ENCODE results near the gene CCDC172.
A peak's percentile ranks its signal among the peaks of the same experiment; 100 is the strongest.
"Not testable (repeated sequence)": the region's sequence is repeated elsewhere in the genome, so short reads cannot be mapped to it uniquely, and the experiment has no call there.

The CCDC172 gene

DNA sequence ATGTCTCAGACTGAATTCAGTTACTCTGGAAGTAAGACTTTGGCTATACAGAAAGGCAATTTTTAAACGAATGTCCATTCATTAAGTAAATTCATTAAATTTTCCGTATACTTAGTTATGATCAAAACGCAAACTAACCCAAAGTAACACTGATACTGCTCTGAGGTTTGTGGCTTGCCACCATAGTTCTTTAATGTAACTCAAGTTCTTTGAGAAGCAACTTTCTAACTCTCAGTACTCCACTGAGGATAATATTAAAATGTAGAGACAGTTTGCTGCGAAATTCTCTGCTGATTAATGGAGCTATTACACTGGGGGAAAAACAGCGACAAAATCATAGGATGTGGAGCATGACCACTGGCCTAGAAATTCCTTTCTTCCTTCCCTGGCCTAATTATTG, 58.0 kb downstream of the CCDC172 start:
- H3K27ac ChIP-seq = no peak overlapping the region
- DNase-seq = no peak
- H3K4me3 ChIP-seq (ENCODE audit: low read depth, low read length) = no peak overlapping the region
- in situ Hi-C loops (cut with HindIII; ENCODE audit: low pct_ligation_motif_present, low sequenced_read_pairs) = no loop called here
- no peak for TF ChIP-seq CTCF (IDR thresholded peaks at IDR 0.05; ENCODE audit: low read depth, low read length, missing control alignments)
- H3K27me3 ChIP-seq (replicated peaks) = no peaks in the 10 kb centered on the region
- H3K36me3 ChIP-seq (replicated peaks) = no peaks in the 10 kb centered on the region

GRCh38 chr10:116385311-116385710, 61.1 kb downstream of the CCDC172 start:
- Histone ChIP-seq H3K27ac (no peak overlapping the region), H3K4me3 (ENCODE audit: low read depth, low read length) (no peak overlapping the region), H3K27me3 (replicated peaks) (no peaks in the 10 kb centered on the region), H3K36me3 (replicated peaks) (no peaks in the 10 kb centered on the region)
- no peak for TF ChIP-seq CTCF (IDR thresholded peaks at IDR 0.05; ENCODE audit: low read depth, low read length, missing control alignments)
- in situ Hi-C loops (cut with HindIII; ENCODE audit: low pct_ligation_motif_present, low sequenced_read_pairs) = no loop called here
- DNase-seq = no peak

DNA sequence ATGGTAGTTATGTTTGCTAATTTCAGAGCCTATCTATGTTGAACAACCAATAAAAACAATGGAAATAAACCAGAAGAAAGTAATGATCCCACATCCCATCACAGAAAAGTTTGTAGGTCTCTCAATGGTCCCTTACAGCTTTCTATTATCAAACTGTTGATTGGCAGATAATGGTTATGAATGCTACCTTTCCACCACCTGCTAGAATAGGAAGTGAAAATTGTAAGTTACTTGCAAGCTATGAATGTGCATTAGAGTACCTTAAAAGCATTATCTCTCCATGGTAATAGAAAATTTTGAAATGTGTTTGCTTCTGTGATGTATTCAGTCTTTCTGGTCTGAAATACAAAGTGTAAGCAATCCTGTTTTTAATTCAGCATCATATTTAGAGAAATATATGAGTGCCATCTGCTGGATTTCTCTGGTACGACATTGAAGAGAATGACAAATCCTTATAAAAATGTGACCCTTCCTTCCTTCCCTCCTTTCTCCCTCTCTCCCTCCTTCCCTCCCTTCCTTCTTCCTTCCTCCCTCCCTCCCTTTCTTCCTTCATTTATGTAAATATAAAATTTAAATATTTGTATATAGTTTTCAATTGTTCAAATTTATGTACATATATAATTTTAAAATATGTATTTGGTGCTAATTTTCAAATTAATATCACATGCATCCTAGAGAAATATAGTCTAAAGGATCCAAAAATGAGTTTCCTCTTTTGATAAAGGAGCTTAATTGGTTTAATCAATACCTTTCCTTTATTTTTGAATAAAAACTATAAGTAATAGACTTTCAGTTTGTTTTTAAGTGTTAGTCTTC, 62.0 kb downstream of the CCDC172 start:
- no peak overlapping the region for H3K4me3 ChIP-seq (ENCODE audit: low read depth, low read length)
- peak; percentile 51 for TF ChIP-seq CTCF (IDR thresholded peaks at IDR 0.05; ENCODE audit: low read depth, low read length, missing control alignments)
- in situ Hi-C loops (cut with HindIII; ENCODE audit: low pct_ligation_motif_present, low sequenced_read_pairs) = no loop called here

GRCh38 chr10:116393246-116393831, 69.1 kb downstream of the CCDC172 start:
- H3K27me3 ChIP-seq (replicated peaks); H3K27ac ChIP-seq; H3K4me3 ChIP-seq (ENCODE audit: low read depth, low read length); in situ Hi-C loops (cut with HindIII; ENCODE audit: low pct_ligation_motif_present, low sequenced_read_pairs); DNase-seq; H3K36me3 ChIP-seq (replicated peaks): not testable (repeated sequence)

More for the DNA sequence above, 62.0 kb downstream of the CCDC172 start:
- no peaks in the 10 kb centered on the region for H3K36me3 ChIP-seq (replicated peaks)
- peak; percentile 29 for DNase-seq
- no peak overlapping the region for H3K27ac ChIP-seq
- H3K27me3 ChIP-seq (replicated peaks) = no peaks in the 10 kb centered on the region

GRCh38 chr10:116395223-116395985, 71.2 kb downstream of the CCDC172 start:
- Histone ChIP-seq H3K4me3 (ENCODE audit: low read depth, low read length) (no peak overlapping the region), H3K27me3 (replicated peaks) (no peaks in the 10 kb centered on the region), H3K27ac (no peak overlapping the region), H3K36me3 (replicated peaks) (no peaks in the 10 kb centered on the region)
- no peak for TF ChIP-seq CTCF (IDR thresholded peaks at IDR 0.05; ENCODE audit: low read depth, low read length, missing control alignments)
- DNase-seq = no peak
- in situ Hi-C loops (cut with HindIII; ENCODE audit: low pct_ligation_motif_present, low sequenced_read_pairs) = no loop called here

- H3K4me3 ChIP-seq (ENCODE audit: low read depth, low read length) = no peak overlapping the region
- in situ Hi-C loops (cut with HindIII; ENCODE audit: low pct_ligation_motif_present, low sequenced_read_pairs) = no loop called here
These were observed 74.0 kb downstream of the CCDC172 start for GRCh38 chr10:116398224-116398623.

More at GRCh38 chr10:116398224-116398623, 74.0 kb downstream of the CCDC172 start:
- DNase-seq = no peak
- H3K27me3 ChIP-seq (replicated peaks) = no peaks in the 10 kb centered on the region
- no peak for TF ChIP-seq CTCF (IDR thresholded peaks at IDR 0.05; ENCODE audit: low read depth, low read length, missing control alignments)
- no peaks in the 10 kb centered on the region for H3K36me3 ChIP-seq (replicated peaks)
- H3K27ac ChIP-seq = no peak overlapping the region
